CD4-positive, alpha-beta T cell (primary cell): ENCODE measurements around the gene LYPD6. TPM values are rescaled to one million over a fixed set of nuclear protein-coding genes. Genes with fewer than 3 reads are reported as not detected.

Experiments used
- ATAC-seq: fragments of 200-7000 bp; cut with Tn5 transposase; one replicate; pipeline ENCODE4 v1.10.0; 2022; ENCODE audit warnings: mild to moderate bottlenecking; ENCODE audit not compliant: poor library complexity
- CTCF ChIA-PET: fragments of 350-600 bp; sonication (Branson Sonifier 250); formaldehyde crosslinking; loops from one replicate; lab custom pipeline; 2021; ENCODE audit warnings: antibody characterized with exemption, inconsistent platforms; lab: Charles Lee
- POLR2A ChIA-PET: fragments of 350-600 bp; sonication (Branson Sonifier 250); formaldehyde crosslinking; loops from one replicate; lab custom pipeline; 2021; ENCODE audit warnings: antibody characterized with exemption, inconsistent platforms; lab: Charles Lee
- DNase-seq, 14 experiments: peaks; one replicate each; pipeline ENCODE4 v3.0.0-alpha.2; 2013 to 2020; ENCODE audit warnings: mixed read lengths in 2 of 14
- H3K27ac ChIP-seq, 2 donors: one replicate each; pipeline versions ENCODE4 v1.5.1 to v1.7.0; 2013; ENCODE audit warnings: low read length in 2 of 2, low read depth in 1 of 2, mild to moderate bottlenecking in 1 of 2
- H3K27me3 ChIP-seq, 2 experiments: 1 replicate in 1 of 2; 2 replicates in 1 of 2; pipeline versions ENCODE4 v1.6.1 to v1.7.0; 2013; ENCODE audit warnings: low read length in 2 of 2, control low read depth in 1 of 2, mild to moderate bottlenecking in 1 of 2, moderate library complexity in 1 of 2; ENCODE audit not compliant: insufficient read depth in 2 of 2, control insufficient read depth in 1 of 2
- H3K36me3 ChIP-seq: one replicate; pipeline ENCODE4 v1.6.1; 2013; ENCODE audit warnings: low read length, control low read depth; ENCODE audit not compliant: insufficient read depth
- H3K4me1 ChIP-seq: one replicate; pipeline ENCODE4 v1.6.1; 2013; ENCODE audit warnings: low read length, control low read depth; ENCODE audit not compliant: insufficient read depth
- H3K4me3 ChIP-seq: one replicate; pipeline ENCODE4 v1.5.1; 2013; ENCODE audit warnings: mild to moderate bottlenecking, low read length, moderate library complexity
- H3K9me3 ChIP-seq, 2 experiments: 1 replicate in 1 of 2; 2 replicates in 1 of 2; pipeline versions ENCODE4 v1.6.1 to v1.7.0; 2013; ENCODE audit warnings: low read length in 2 of 2, mild to moderate bottlenecking in 2 of 2, control low read depth in 1 of 2, moderate library complexity in 1 of 2; ENCODE audit not compliant: control insufficient read depth in 1 of 2, insufficient read depth in 1 of 2
- H3K27ac Mint-ChIP-seq: one replicate; pipeline ENCODE4 v1.8.0; 2020; ENCODE audit warnings: mixed read lengths
- H3K27me3 Mint-ChIP-seq: one replicate; pipeline ENCODE4 v1.8.0; 2021; ENCODE audit warnings: mixed read lengths
- H3K36me3 Mint-ChIP-seq: one replicate; pipeline ENCODE4 v1.8.0; 2021; ENCODE audit warnings: low read depth, mixed read lengths
- H3K4me1 Mint-ChIP-seq: one replicate; pipeline ENCODE4 v1.8.0; 2021; ENCODE audit warnings: low read depth, mixed read lengths
- H3K4me3 Mint-ChIP-seq: one replicate; pipeline ENCODE4 v1.8.0; 2020; ENCODE audit warnings: mild to moderate bottlenecking, mixed read lengths
- H3K9me3 Mint-ChIP-seq: one replicate; pipeline ENCODE4 v1.8.0; 2020; ENCODE audit warnings: mixed read lengths
- intact Hi-C, 2 experiments: fragments of 100-400 bp; cut with DNase I in 1 of 2; cut with micrococcal nuclease in 1 of 2; formaldehyde crosslinking; loops; one replicate each; pipeline versions ENCODE4 v1.15.1 to v1.9.0; 2023 to 2025; cut with DNase I, micrococcal nuclease
- total RNA-seq, 174 experiments: library from RNA in 2 of 174; stranded (reverse) in 2 of 174; gene quantifications; one replicate each; pipeline ENCODE4 v1.2.3 and lab custom pipeline; 2021 to 2026
- TF ChIP-seq, protein P1 (sequence below): fragments of 200-600 bp; IDR thresholded peaks from one replicate; pipeline ENCODE4 v1.8.0; 2022; ENCODE audit warnings: antibody characterized with exemption, mild to moderate bottlenecking

LYPD6 gene
- total RNA-seq, 2 experiments from 2014 or later = not detected

DNA sequence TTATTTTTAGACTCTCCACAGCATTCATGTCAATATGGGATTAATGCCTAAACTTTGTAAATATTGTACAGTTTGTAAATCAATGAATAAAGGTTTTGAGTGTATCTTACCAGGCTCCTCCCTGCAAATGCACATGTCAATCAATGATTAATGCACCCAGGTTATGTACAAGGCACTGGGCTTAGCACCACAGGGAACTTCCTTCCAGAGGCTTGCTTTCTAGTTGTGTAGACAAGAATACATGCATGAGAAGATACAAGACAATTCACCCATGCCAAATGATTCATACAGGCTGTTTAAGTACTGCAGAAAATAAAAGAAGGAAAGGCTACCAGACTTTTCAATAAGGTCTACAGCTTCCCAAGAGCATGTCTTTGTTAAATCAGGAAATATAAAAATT, 143.1 kb downstream of the LYPD6 start:
- Histone ChIP-seq H3K9me3 (no peaks in the 10 kb centered on the region), H3K27me3 (no peaks in the 10 kb centered on the region), H3K27ac (no peak overlapping the region), H3K36me3 (no peaks in the 10 kb centered on the region), H3K4me1 (no peaks in the 10 kb centered on the region), H3K4me3 (no peak overlapping the region)
- ChIA-PET POLR2A (no interaction called here), CTCF (no interaction called here)
- no peak overlapping the region for H3K4me3 Mint-ChIP-seq
- intact Hi-C loops = no loop called here
- DNase-seq (no peak), ATAC-seq (no peak)
- H3K27ac Mint-ChIP-seq = no peak overlapping the region
- H3K4me1 Mint-ChIP-seq = no peaks in the 10 kb centered on the region
- H3K27me3 Mint-ChIP-seq = peaks cover 11% of the 10 kb centered on the region
- TF ChIP-seq, protein P1, sequence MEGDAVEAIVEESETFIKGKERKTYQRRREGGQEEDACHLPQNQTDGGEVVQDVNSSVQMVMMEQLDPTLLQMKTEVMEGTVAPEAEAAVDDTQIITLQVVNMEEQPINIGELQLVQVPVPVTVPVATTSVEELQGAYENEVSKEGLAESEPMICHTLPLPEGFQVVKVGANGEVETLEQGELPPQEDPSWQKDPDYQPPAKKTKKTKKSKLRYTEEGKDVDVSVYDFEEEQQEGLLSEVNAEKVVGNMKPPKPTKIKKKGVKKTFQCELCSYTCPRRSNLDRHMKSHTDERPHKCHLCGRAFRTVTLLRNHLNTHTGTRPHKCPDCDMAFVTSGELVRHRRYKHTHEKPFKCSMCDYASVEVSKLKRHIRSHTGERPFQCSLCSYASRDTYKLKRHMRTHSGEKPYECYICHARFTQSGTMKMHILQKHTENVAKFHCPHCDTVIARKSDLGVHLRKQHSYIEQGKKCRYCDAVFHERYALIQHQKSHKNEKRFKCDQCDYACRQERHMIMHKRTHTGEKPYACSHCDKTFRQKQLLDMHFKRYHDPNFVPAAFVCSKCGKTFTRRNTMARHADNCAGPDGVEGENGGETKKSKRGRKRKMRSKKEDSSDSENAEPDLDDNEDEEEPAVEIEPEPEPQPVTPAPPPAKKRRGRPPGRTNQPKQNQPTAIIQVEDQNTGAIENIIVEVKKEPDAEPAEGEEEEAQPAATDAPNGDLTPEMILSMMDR = no peak
- no peaks in the 10 kb centered on the region for H3K36me3 Mint-ChIP-seq
- H3K9me3 Mint-ChIP-seq = no peaks in the 10 kb centered on the region

DNA sequence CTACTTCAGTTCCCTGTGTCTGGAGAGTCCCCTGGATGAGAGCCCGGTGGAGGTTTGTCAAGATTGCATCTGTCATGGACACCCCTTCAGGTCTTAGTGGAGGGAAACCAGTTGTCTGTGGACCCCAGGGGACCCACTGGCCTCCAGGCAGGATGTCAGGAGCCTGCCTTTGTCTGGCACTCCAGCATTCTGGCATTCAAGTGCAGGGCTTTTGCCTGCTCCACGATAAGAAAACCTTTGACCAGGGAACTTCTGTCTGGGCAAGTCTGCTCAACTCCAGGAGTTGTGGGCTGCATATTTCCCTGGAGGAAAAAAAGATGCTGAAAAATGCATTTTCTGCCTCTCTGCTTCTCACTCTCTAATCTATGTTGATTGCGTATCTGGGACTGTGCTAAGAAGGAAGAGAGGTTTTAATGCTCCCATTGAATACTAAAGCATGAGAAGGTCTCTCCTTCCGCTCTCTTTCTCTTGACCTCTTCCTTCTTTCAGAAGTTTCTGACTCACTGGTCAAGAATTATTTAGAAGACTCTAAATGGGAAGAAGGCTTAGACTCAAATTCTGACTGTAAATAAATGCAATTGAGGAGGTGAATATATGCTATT, 152.7 kb downstream of the LYPD6 start:
- Histone ChIP-seq H3K27me3 (peaks cover 0 to 3% of the 10 kb centered on the region in 2 experiments), H3K4me3 (no peak overlapping the region), H3K4me1 (no peaks in the 10 kb centered on the region), H3K9me3 (no peaks in the 10 kb centered on the region), H3K27ac (no peak overlapping the region), H3K36me3 (no peaks in the 10 kb centered on the region)
- TF ChIP-seq, protein P1 = no peak
- Mint-ChIP-seq H3K27me3 (peaks cover 5% of the 10 kb centered on the region), H3K4me3 (no peak overlapping the region), H3K9me3 (no peaks in the 10 kb centered on the region), H3K4me1 (no peaks in the 10 kb centered on the region), H3K27ac (no peak overlapping the region), H3K36me3 (no peaks in the 10 kb centered on the region)
- ChIA-PET CTCF (interaction anchor here (0.7 kb wide), 1 partner anchor 16 kb away, joined by 3 read pairs; no protein-coding TSS in a partner anchor), POLR2A (no interaction called here)
- no peak for ATAC-seq
- intact Hi-C loops = no loop called here
- no peak for DNase-seq

DNA sequence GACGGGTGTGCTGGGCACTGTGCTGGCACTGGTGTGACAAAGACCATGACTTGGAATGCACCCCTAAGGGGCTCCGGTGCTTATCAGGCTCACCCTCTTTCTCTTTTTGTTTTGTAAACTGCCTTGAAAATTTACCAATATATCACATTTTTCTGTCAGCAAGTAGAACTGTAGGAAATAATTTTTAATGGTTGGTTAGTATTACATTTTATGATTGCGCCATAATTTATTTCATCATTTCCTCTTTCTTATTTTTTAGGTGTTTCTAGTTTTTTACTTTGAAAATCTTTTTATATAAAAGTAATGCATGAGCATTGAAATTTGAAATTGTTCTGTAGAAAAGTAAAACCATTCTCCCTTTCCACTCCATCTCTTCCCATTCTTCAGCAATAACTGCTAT, 156.3 kb downstream of the LYPD6 start:
- H3K27ac Mint-ChIP-seq = no peak overlapping the region
- no peaks in the 10 kb centered on the region for H3K9me3 Mint-ChIP-seq
- Histone ChIP-seq H3K9me3 (no peaks in the 10 kb centered on the region), H3K27me3 (peaks cover 0 to 3% of the 10 kb centered on the region in 2 experiments), H3K27ac (no peak overlapping the region), H3K4me1 (no peaks in the 10 kb centered on the region), H3K36me3 (no peaks in the 10 kb centered on the region), H3K4me3 (no peak overlapping the region)
- CTCF ChIA-PET = no interaction called here
- H3K4me1 Mint-ChIP-seq = no peaks in the 10 kb centered on the region
- H3K27me3 Mint-ChIP-seq = no peaks in the 10 kb centered on the region
- POLR2A ChIA-PET = no interaction called here
- DNase-seq (no peak), ATAC-seq (no peak)
- intact Hi-C loops = no loop called here
- TF ChIP-seq, protein P1 = no peak
- no peak overlapping the region for H3K4me3 Mint-ChIP-seq
- no peaks in the 10 kb centered on the region for H3K36me3 Mint-ChIP-seq
